Transverse colon (tissue), 4 donors: ENCODE data around the gene FKBP9. TPM values are rescaled to one million over a fixed set of nuclear protein-coding genes. Genes with fewer than 3 reads are reported as not detected.
A peak's percentile ranks its signal among the peaks of the same experiment; 100 is the strongest.
"Not testable (repeated sequence)": the region's sequence is repeated elsewhere in the genome, so short reads cannot be mapped to it uniquely, and the experiment has no call there.

Experiments
- DNase-seq: peaks from one replicate; pipeline ENCODE4 v3.0.0-alpha.2; 2019
- H3K27ac ChIP-seq, 4 donors: fragments of 200-600 bp; sonication (generic); 2 replicates each; pipeline ENCODE4 v1.5.1; 2016 to 2018; ENCODE audit warnings: inconsistent platforms in 4 of 4
- H3K27me3 ChIP-seq: fragments of 200-600 bp; sonication (generic); 2 replicates; pipeline ENCODE4 v1.5.1; 2017; ENCODE audit warnings: inconsistent platforms
- H3K36me3 ChIP-seq, 4 donors: fragments of 200-600 bp; sonication (generic); 2 replicates each; pipeline ENCODE4 v1.5.1; 2017 to 2019; ENCODE audit warnings: inconsistent platforms in 4 of 4
- H3K4me1 ChIP-seq, 4 donors: fragments of 200-600 bp; sonication (generic); 2 replicates each; pipeline ENCODE4 v1.5.1; 2017 to 2020; ENCODE audit warnings: inconsistent platforms in 4 of 4
- H3K4me3 ChIP-seq, 4 donors: fragments of 200-600 bp; sonication (generic); 1 replicate in 1 of 4; 2 replicates in 3 of 4; pipeline versions ENCODE4 v1.5.1 to v1.6.1; 2017 to 2019; ENCODE audit warnings: inconsistent platforms in 4 of 4
- H3K9me3 ChIP-seq, 2 donors: fragments of 200-600 bp; sonication (generic); 2 replicates each; pipeline ENCODE4 v1.5.1; 2017 to 2019; ENCODE audit warnings: inconsistent platforms in 2 of 2
- EP300 ChIP-seq: sonication (generic); formaldehyde crosslinking; IDR thresholded peaks from one replicate; pipeline ENCODE4 v1.6.1; 2017; ENCODE audit warnings: antibody characterized with exemption, low read depth
- POLR2A ChIP-seq: fragments of 450-650 bp; IDR thresholded peaks from one replicate; pipeline ENCODE4 v1.6.1; 2016; ENCODE audit warnings: antibody characterized with exemption, mild to moderate bottlenecking, moderate library complexity
- POLR2AphosphoS5 ChIP-seq, 3 donors: sonication (generic); formaldehyde crosslinking; IDR thresholded peaks; one replicate each; pipeline ENCODE4 v1.6.1; 2016; ENCODE audit warnings: antibody characterized with exemption in 3 of 3
- WGBS, 2 donors: methylation state at CpG; one replicate each; pipeline ENCODE4 v1.1.5; 2018; ENCODE audit warnings: low coverage in 1 of 2; 5-methylcytosine and 5-hydroxymethylcytosine counted together
- in situ Hi-C, 4 donors: fragments of 200-750 bp; cut with MboI; loops; one replicate each; pipeline versions ENCODE4 v1.15.0 to v1.15.1; 2017; ENCODE audit warnings: low sequenced_read_pairs in 3 of 4, low pct_ligation_motif_present in 1 of 4, low pct_unique_long_range_greater_than_20kb in 1 of 4
- intact Hi-C: fragments of 100-400 bp; cut with DNase I; formaldehyde crosslinking; loops from one replicate; pipeline ENCODE4 v1.15.1; 2023; ENCODE audit warnings: low total_unique reads
- total RNA-seq, 4 donors: library from RNA; depleted of rRNA; stranded (reverse); fragments of >200 nt; gene quantifications; one replicate each; pipeline ENCODE4 v1.1.0, GENCODE V29; 2016
- TF ChIP-seq, protein P1 (sequence below), 5 experiments: fragments of 200-600 bp in 3 of 5; fragments of 450-650 bp in 2 of 5; sonication (generic) in 3 of 5; IDR thresholded peaks; 1 replicate in 2 of 5; 2 replicates in 3 of 5; pipeline ENCODE4 v1.5.1; 2016 to 2017; ENCODE audit warnings: antibody characterized with exemption in 5 of 5, inconsistent platforms in 3 of 5, mild to moderate bottlenecking in 2 of 5, moderate library complexity in 1 of 5

Gene FKBP9
- total RNA-seq, 4 donors from 2014 or later: 124 to 191 (median 180) TPM

GRCh38 chr7:32948202-32948601 is 9.0 kb upstream of the FKBP9 start:
- 76 to 100% methylated on average over 1 to 4 of the region's 4 CpGs for WGBS, 2 donors
- H3K9me3 ChIP-seq: peaks cover 5 to 8% of the 10 kb centered on the region in 2 donors
- H3K4me1 ChIP-seq: no peaks in the 10 kb centered on the region
- H3K27me3 ChIP-seq: no peaks in the 10 kb centered on the region
- intact Hi-C loops (no loop called here), in situ Hi-C loops (loop anchor here in 1 of 4 donors (25.0 kb wide), 1 partner anchor 111 kb away; no protein-coding TSS in a partner anchor)
- no peak overlapping the region for H3K4me3 ChIP-seq
- DNase-seq: no peak
- TF ChIP-seq EP300: no peak
- TF ChIP-seq, protein P1, sequence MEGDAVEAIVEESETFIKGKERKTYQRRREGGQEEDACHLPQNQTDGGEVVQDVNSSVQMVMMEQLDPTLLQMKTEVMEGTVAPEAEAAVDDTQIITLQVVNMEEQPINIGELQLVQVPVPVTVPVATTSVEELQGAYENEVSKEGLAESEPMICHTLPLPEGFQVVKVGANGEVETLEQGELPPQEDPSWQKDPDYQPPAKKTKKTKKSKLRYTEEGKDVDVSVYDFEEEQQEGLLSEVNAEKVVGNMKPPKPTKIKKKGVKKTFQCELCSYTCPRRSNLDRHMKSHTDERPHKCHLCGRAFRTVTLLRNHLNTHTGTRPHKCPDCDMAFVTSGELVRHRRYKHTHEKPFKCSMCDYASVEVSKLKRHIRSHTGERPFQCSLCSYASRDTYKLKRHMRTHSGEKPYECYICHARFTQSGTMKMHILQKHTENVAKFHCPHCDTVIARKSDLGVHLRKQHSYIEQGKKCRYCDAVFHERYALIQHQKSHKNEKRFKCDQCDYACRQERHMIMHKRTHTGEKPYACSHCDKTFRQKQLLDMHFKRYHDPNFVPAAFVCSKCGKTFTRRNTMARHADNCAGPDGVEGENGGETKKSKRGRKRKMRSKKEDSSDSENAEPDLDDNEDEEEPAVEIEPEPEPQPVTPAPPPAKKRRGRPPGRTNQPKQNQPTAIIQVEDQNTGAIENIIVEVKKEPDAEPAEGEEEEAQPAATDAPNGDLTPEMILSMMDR (IDR thresholded peaks at IDR 0.05): no peak
- no peak for TF ChIP-seq POLR2AphosphoS5 (IDR thresholded peaks at IDR 0.05)
- no peak for TF ChIP-seq POLR2A
- H3K27ac ChIP-seq: no peak overlapping the region
- no peaks in the 10 kb centered on the region for H3K36me3 ChIP-seq

GRCh38 chr7:32952876-32953275 is 4.4 kb upstream of the FKBP9 start:
- intact Hi-C loops (loop anchor here (10.0 kb wide), 1 partner anchor 58 kb away; the partner anchor contains the start of gene KBTBD2), in situ Hi-C loops (no loop called here)
- no peaks in the 10 kb centered on the region for H3K36me3 ChIP-seq
- WGBS, 2 donors: 88 to 100% methylated on average over 1 of the region's 1 CpG
- peaks cover 0 to 6% (median 5%) of the 10 kb centered on the region in 4 donors for H3K4me1 ChIP-seq
- DNase-seq: no peak
- peaks cover 4 to 5% of the 10 kb centered on the region in 2 donors for H3K9me3 ChIP-seq
- no peak overlapping the region for H3K4me3 ChIP-seq
- H3K27ac ChIP-seq: no peak overlapping the region
- TF ChIP-seq EP300: no peak
- no peaks in the 10 kb centered on the region for H3K27me3 ChIP-seq

- intact Hi-C loops: loop anchor here (10.0 kb wide), 1 partner anchor 64 kb away; the partner anchor contains the start of gene KBTBD2
- Histone ChIP-seq H3K36me3 (no peaks in the 10 kb centered on the region), H3K27ac (peak overlapping the region; percentile 97 to 99 (median 98)), H3K4me3 (peak overlapping the region; percentile 88 to 98 (median 94)), H3K9me3 (no peaks in the 10 kb centered on the region), H3K27me3 (no peaks in the 10 kb centered on the region), H3K4me1 (peaks cover 6 to 19% (median 9%) of the 10 kb centered on the region in 4 donors)
- DNase-seq: peak; percentile 57
- TF ChIP-seq, protein P1 (IDR thresholded peaks at IDR 0.05): no peak
- TF ChIP-seq POLR2A: no peak
- no peak for TF ChIP-seq EP300
- TF ChIP-seq POLR2AphosphoS5 (IDR thresholded peaks at IDR 0.05): peak in 1 of 3 donors; percentile 41
- 30 to 65% methylated on average over 4 to 26 of the region's 26 CpGs for WGBS, 2 donors
- in situ Hi-C loops: no loop called here
These were observed 1.1 kb downstream of the FKBP9 start for GRCh38 chr7:32958046-32959025.

DNA sequence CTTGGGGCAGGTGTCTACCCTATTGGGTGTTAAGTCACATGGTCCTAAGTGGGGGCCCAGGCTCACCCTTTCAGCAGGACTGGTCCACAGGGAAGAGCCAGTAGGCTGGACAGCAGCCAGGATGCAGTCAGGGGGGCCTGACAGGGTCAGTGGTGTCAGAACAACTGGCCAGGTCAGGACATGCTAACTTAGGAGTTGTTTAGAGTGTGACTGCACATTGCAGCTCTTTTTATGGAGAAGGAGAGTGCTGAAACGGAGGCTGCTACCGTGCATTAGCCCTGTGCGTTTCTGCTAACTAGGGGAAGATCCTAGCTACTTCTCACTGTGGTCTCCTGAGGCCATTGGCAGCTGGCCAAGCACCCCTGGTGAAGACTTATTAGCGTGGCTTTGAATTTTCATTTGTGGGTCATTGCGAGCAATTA is 6.7 kb downstream of the FKBP9 start:
- H3K27me3 ChIP-seq, H3K4me3 ChIP-seq, H3K36me3 ChIP-seq, DNase-seq, H3K9me3 ChIP-seq, in situ Hi-C loops, intact Hi-C loops: not testable (repeated sequence)
- Histone ChIP-seq H3K4me1 (peaks cover 0 to 18% (median 10%) of the 10 kb centered on the region in 4 donors), H3K27ac (peak overlapping the region in 1 of 4 donors; percentile 40)
- 61% methylated on average over 5 of the region's 5 CpGs; no CpG with 5 or more reads in 1 of the 2 donors for WGBS, 2 donors
